ENCODE measurements around the gene KLHL12. TPM values are rescaled to one million over a fixed set of nuclear protein-coding genes. Genes with fewer than 3 reads are reported as not detected.

The KLHL12 gene
- total and polyA plus RNA-seq, 2 donors (not counting 3 experiments of a cell fraction or from before 2014, with no cell fraction given), result 22.8 to 23.0 TPM

- H3K27ac ChIP-seq (ENCODE audit: insufficient read depth, low read depth, low read length), result no peak overlapping the region
- H3K36me3 ChIP-seq (ENCODE audit: control insufficient read depth in 2 of 2, extremely low read depth in 1 of 2, insufficient read depth in 2 of 2, low read length in 2 of 2), result no peaks in the 10 kb centered on the region
- H3K79me2 ChIP-seq (ENCODE audit: control insufficient read depth, insufficient read depth, low read length), result no peaks in the 10 kb centered on the region
- ChIA-PET POLR2A (interaction anchor here (1.2 kb wide), 2 partner anchors 11 to 50 kb away, joined by 3 to 4 read pairs; partner anchors contain the start of gene PCAT6), CTCF (interaction anchor here (1.2 to 1.8 kb wide), 6 partner anchors 9 to 44 kb away, joined by 3 to 5 read pairs (median 4); partner anchors contain the start of gene RABIF)
- H3K9me3 ChIP-seq (replicated peaks; ENCODE audit: control insufficient read depth, insufficient read depth, low read length), result no peaks in the 10 kb centered on the region
- H3K9me1 ChIP-seq (replicated peaks; ENCODE audit: control insufficient read depth, extremely low read depth, insufficient read depth, low read length), result no peaks in the 10 kb centered on the region
- H3K9ac ChIP-seq (replicated peaks; ENCODE audit: extremely low read depth, insufficient read depth, low read length), result peak overlapping the region; percentile 48
- DNase-seq (ENCODE audit: low read depth, low spot score), result peak; percentile 93
- peaks cover 3 to 5% of the 10 kb centered on the region in 2 experiments for H3K27me3 ChIP-seq (ENCODE audit: control insufficient read depth in 2 of 2, insufficient read depth in 2 of 2, low read length in 2 of 2)
- peak; percentile 97 for FAIRE-seq
- BruUV-seq (replicated peaks), result no TSS peak
- peak overlapping the region; percentile 97 for H2AFZ ChIP-seq (ENCODE audit: low read depth, low read length)
- dilution Hi-C loops (cut with MboI; ENCODE audit: extremely low pct_ligation_motif_present, low sequenced_read_pairs) (no loop called here), intact Hi-C loops (cut with micrococcal nuclease) (loop anchor here (1.0 kb wide), 2 partner anchors 27 to 51 kb away; partner anchors contain the start of gene PCAT6)
- peak overlapping the region; percentile 77 for H3K4me2 ChIP-seq (ENCODE audit: insufficient read depth, low read length)
- no peaks in the 10 kb centered on the region for H4K20me1 ChIP-seq (replicated peaks; ENCODE audit: control insufficient read depth, extremely low read depth, insufficient read depth, low read length)
- peaks cover 10% of the 10 kb centered on the region for H3K4me1 ChIP-seq (ENCODE audit: control insufficient read depth, extremely low read depth, insufficient read depth, low read length)
- peak overlapping the region; percentile 63 to 88 (median 70) for H3K4me3 ChIP-seq (replicated peaks in 1 of 3; ENCODE audit: insufficient read depth in 1 of 3, low read depth in 1 of 3, low read length in 3 of 3)
- no peak for TF ChIP-seq EZH2 (IDR thresholded peaks at IDR 0.05; ENCODE audit: borderline replicate concordance, low read depth, low read length, severe bottlenecking)
- TF ChIP-seq POLR2A (IDR thresholded peaks at IDR 0.05; ENCODE audit: low read depth, low read length), result no peak
- no peak for TF ChIP-seq JUN (IDR thresholded peaks at IDR 0.05; ENCODE audit: borderline replicate concordance, insufficient read depth, insufficient read length, low read depth)
- TF ChIP-seq, protein P1, sequence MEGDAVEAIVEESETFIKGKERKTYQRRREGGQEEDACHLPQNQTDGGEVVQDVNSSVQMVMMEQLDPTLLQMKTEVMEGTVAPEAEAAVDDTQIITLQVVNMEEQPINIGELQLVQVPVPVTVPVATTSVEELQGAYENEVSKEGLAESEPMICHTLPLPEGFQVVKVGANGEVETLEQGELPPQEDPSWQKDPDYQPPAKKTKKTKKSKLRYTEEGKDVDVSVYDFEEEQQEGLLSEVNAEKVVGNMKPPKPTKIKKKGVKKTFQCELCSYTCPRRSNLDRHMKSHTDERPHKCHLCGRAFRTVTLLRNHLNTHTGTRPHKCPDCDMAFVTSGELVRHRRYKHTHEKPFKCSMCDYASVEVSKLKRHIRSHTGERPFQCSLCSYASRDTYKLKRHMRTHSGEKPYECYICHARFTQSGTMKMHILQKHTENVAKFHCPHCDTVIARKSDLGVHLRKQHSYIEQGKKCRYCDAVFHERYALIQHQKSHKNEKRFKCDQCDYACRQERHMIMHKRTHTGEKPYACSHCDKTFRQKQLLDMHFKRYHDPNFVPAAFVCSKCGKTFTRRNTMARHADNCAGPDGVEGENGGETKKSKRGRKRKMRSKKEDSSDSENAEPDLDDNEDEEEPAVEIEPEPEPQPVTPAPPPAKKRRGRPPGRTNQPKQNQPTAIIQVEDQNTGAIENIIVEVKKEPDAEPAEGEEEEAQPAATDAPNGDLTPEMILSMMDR (IDR thresholded peaks at IDR 0.05; ENCODE audit: extremely low read depth in 1 of 2, insufficient read depth in 1 of 2, low read depth in 1 of 2, low read length in 2 of 2), result no peak
- no peak for TF ChIP-seq GATA2 (IDR thresholded peaks at IDR 0.05; ENCODE audit: insufficient read depth, insufficient read length, low read depth, low read length)
- TF ChIP-seq MYC (IDR thresholded peaks at IDR 0.05; ENCODE audit: low read depth, low read length), result no peak
- TF ChIP-seq POLR2AphosphoS5 (IDR thresholded peaks at IDR 0.05; ENCODE audit: insufficient read depth, low read depth, low read length), result no peak
- no peak for TF ChIP-seq FOS (IDR thresholded peaks at IDR 0.05; ENCODE audit: borderline replicate concordance, insufficient read depth, low read length)
- TF ChIP-seq MAX (IDR thresholded peaks at IDR 0.05; ENCODE audit: insufficient read depth, insufficient read length), result no peak
Observed at GRCh38 chr1:202861420-202862132, 65.5 kb downstream of the KLHL12 start.

Measured in endothelial cell of umbilical vein (primary cell).